Measurements from ENCODE around the gene UBQLN1. TPM values are rescaled to one million over a fixed set of nuclear protein-coding genes. Genes with fewer than 3 reads are reported as not detected.

UBQLN1 gene
- total RNA-seq, 1 experiment from 2014 or later: 111 TPM

- no peak overlapping the region for H2AK5ac ChIP-seq (ENCODE audit: insufficient read length, low read length)
- no peak overlapping the region for H2BK15ac ChIP-seq (ENCODE audit: low read depth, low read length)
- Mint-ChIP-seq H3K4me1 (peaks cover 13 to 14% of the 10 kb centered on the region in 2 experiments), H3K9me3 (no peaks in the 10 kb centered on the region), H3K27me3 (ENCODE audit: low read depth) (no peaks in the 10 kb centered on the region), H3K36me3 (ENCODE audit: insufficient read depth in 1 of 3, low read depth in 3 of 3) (peaks cover 33 to 62% (median 56%) of the 10 kb centered on the region in 3 experiments), H3K4me3 (no peak overlapping the region), H3K27ac (no peak overlapping the region)
- H4K5ac ChIP-seq (ENCODE audit: insufficient read length, low read depth, low read length): no peak overlapping the region
- H3K4me1 ChIP-seq (ENCODE audit: insufficient read depth, low read length): no peaks in the 10 kb centered on the region; the same call in 1 of the 2 replicates
- H4K91ac ChIP-seq (ENCODE audit: insufficient read length, low read depth, low read length): no peak overlapping the region
- H3K18ac ChIP-seq (ENCODE audit: insufficient read length, low read depth, low read length): no peak overlapping the region
- no peak overlapping the region for H2BK120ac ChIP-seq (ENCODE audit: low read depth, low read length, poor library complexity, severe bottlenecking)
- no peak overlapping the region for H3K4me2 ChIP-seq (ENCODE audit: insufficient read depth, insufficient read length, low read length)
- no peak overlapping the region for H3K56ac ChIP-seq (ENCODE audit: insufficient read length, low read depth, low read length)
- no peak overlapping the region for H3K14ac ChIP-seq (ENCODE audit: insufficient read depth, low read length)
- no peak for DNase-seq
- no peak overlapping the region for H3T11ph ChIP-seq (ENCODE audit: low read length)
- no peak overlapping the region for H3K4ac ChIP-seq (ENCODE audit: low read depth, low read length)
- H2AFZ ChIP-seq (ENCODE audit: low read length): no peak overlapping the region
- no peaks in the 10 kb centered on the region for H3K23me2 ChIP-seq (ENCODE audit: insufficient read length, low read depth, low read length, poor library complexity, severe bottlenecking)
- H2BK12ac ChIP-seq (ENCODE audit: insufficient read length, low read depth, low read length): no peak overlapping the region
- no peaks in the 10 kb centered on the region for H3K9me3 ChIP-seq (ENCODE audit: control insufficient read depth, low read depth, low read length)
- peaks cover 12% of the 10 kb centered on the region; the same call in 1 of the 2 replicates for H3K79me2 ChIP-seq (ENCODE audit: insufficient read depth, low read length)
- peaks cover 8% of the 10 kb centered on the region for H3K79me1 ChIP-seq (ENCODE audit: insufficient read depth, low read depth, low read length, poor library complexity, severe bottlenecking)
- no peak overlapping the region for H3K23ac ChIP-seq (ENCODE audit: insufficient read length, low read depth, low read length)
- no peak overlapping the region for H3K9ac ChIP-seq (ENCODE audit: extremely low read depth, insufficient read length, low read length)
- H3K27me3 ChIP-seq (ENCODE audit: insufficient read depth, low read length): no peaks in the 10 kb centered on the region; the same call in 1 of the 2 replicates
- no peak overlapping the region for H2BK5ac ChIP-seq (ENCODE audit: insufficient read length, low read length)
- H4K20me1 ChIP-seq (ENCODE audit: control insufficient read depth, insufficient read depth, insufficient read length): no peaks in the 10 kb centered on the region
- H2BK20ac ChIP-seq (ENCODE audit: low read depth, low read length, poor library complexity, severe bottlenecking): no peak overlapping the region
- H4K8ac ChIP-seq (replicated peaks; ENCODE audit: insufficient read length, low read depth, low read length): no peak overlapping the region
- H3K27ac ChIP-seq (ENCODE audit: insufficient read length, low read depth, low read length): no peak overlapping the region
- no CpG with 5 or more reads among the region's 2 CpGs for WGBS (ENCODE audit: extremely low coverage, insufficient read length, low lambda C conversion rate)
- no peak for TF ChIP-seq CTCF (conservative IDR thresholded peaks at IDR 0.05)
These were observed 26.3 kb downstream of the UBQLN1 start for GRCh38 chr9:83681490-83681889.

Measured in H9 (cell line).